GM18858 (cell line): ENCODE measurements around the gene CUX1.
"Not testable (repeated sequence)": the region's sequence is repeated elsewhere in the genome, so short reads cannot be mapped to it uniquely, and the experiment has no call there.

Source experiments
- ATAC-seq: cut with Tn5 transposase; IDR thresholded peaks from one replicate; pipeline ENCODE4 v1.9.1; 2021; ENCODE audit not compliant: unreplicated experiment

CUX1 gene

DNA sequence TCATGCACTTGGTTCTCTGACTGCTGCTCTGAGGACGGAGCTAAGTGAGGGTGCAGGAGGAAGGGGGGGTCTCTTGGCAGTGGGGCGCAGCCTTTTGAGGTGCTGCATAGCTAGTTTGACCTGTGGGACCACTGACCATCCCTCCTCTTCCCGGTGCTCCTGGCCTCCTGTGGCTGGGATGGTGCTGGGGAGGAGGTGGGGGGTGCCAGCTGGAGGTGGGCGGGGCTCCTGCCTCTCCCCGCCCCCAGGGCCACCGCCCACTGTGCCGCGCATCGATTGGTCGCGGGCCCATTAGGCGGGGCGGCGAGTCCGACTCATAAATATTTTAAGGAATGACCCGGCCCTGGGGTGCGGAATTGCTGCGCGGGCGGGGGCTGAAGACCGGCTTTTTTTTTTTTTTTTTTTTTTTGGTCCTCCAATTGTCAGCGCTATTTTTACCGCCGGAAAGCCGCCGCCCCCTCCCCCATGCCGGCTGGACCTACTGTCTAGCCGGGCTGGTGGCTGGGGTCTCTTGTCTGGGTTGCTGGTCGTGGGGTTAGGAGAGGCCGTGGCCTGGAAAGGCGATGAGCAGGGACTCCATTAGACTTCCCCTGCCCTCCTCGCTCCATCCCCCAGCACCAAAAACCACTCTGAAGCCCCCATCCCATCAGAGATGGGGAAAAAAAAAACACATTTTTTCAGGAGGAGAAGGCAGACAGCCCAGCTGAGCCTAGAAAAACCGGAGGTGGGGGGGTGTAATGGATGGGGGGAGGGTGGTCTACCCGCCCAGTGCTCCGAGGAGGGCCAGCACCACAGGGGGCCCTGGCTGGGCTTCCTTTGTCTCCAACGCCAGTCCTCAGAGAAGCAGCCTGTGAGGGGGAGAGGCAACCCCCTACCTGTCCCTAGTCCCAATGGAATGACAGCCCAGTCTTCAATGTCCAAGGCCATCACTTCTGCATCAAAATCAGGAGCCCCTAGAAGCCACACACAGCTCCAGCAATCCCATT is 475.7 kb downstream of the CUX1 start:
- no peak for ATAC-seq

DNA sequence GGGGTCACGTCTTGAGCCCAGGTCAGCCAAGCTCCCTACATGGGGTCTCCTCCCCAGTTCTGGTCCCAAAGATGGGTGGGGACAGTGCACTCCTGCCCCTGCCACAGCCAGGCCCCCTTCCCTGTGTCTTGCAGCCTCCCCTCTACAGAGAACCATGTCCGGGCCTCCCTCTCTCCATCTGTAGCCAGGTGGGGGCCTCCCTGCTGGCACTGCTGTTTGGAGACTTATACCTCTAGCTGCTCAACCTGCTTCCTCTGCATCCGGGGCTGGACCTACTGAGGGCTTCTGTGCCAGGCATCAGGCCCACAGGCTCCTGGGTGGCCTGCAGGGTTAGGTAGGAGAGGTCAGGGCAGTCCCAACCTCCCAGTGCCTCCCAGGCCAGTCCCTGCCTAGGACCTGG is 477.2 kb downstream of the CUX1 start:
- no peak for ATAC-seq

DNA sequence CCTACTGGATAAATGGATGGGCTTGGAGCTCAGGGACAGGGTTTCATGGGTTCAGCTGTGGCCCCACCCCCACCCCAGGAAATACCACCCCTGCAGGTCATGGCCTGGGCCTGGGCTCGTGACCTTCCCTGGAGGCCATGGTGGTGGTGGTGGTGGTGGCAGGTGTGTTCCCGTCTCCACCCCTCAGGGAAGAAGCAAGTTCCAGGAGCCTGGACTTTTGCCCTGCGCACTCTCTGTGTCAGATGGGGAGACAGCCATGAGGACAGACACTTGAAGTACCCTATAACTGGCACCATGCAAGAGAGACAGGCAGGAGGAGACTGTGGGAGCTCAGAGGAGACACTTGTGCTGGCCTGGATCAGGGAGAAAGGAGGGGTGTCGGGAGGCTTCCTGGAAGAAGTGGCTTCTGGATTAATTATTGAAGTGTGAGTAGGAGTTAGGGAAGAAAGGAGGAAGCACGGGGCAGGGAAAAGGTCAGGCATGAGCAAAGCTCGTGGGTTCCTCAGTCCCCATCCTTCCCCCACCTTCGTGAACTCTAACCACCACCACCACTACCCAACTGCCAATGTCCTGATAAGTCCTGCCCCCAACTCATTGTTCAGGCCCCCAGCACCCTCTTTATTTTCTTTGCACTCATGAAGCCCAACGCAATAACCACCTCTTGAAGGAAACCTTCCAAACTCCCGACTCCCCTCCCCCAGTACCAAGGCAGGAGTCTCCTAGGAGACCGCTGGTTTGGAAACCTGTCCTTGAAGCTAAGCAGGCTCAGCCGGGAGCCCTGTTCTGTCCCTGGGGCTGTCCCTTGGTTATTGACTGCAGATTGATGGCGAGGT is 478.1 kb downstream of the CUX1 start:
- ATAC-seq: no peak

DNA sequence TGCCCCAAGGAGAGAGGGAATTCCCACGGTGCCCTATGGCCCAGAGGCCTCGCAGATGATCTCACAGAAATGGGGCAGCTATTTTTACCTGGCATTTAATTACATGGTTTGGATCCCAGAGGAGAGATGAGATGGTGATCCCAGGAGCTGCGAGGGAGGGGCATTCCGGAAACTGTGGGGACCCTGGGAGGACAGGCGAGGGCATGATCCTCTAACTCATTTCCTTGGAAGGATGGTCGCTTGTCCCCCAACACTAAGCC is 478.7 kb downstream of the CUX1 start:
- no peak for ATAC-seq

DNA sequence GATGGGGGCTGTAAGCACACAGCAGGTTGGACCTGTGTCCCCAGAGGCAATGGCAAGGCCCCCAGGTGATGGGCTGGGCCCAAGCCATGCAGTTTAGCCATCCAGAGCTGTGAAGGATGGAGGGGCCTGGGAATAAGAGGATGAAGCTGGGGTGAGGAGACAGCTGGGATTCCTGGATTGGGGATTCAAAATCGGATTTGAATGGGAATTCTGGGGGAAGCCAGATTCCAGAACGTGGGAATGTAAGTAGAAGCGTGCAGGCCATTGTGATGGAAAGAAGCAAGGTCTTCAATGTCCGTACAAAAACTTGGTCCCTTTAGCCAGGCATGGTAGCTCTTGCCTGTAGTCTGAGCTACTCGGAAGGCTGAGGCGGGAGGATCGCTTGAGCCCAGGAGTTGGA is 479.1 kb downstream of the CUX1 start:
- ATAC-seq: no peak

DNA sequence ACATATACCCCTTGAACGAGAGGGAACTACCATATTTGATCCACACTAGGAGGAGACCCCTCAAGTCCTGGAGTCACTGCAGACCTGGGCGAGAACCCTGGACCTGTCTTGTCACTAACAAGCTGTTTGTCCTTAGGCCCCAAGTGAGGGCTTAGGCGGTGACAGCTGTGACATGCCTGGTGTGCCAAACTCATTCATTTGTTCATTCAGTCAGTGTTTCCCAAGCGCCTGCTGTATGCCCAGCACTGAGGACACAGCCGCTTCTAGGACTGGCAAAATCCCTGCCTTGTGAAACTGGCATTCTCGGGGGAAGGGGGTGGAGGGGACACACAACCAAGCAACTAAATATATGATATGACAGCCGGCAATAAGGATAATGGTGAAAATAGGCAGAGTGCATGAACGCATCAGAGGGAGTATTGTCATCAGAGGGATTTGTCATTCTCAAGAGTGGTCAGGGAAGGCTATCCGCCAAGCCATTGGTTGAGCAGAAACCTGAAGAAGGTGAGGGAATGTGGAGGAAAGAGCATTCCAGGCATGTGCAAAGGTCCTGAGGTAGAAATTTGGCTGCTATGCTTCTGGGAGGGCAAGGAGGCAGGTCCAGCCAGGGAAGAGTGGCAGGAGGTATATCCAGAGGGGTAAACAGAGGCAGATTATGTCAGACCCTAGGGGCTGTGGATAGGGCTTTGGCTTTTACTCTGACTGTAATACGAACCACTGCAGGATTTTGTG is 480.2 kb downstream of the CUX1 start:
- no peak for ATAC-seq

DNA sequence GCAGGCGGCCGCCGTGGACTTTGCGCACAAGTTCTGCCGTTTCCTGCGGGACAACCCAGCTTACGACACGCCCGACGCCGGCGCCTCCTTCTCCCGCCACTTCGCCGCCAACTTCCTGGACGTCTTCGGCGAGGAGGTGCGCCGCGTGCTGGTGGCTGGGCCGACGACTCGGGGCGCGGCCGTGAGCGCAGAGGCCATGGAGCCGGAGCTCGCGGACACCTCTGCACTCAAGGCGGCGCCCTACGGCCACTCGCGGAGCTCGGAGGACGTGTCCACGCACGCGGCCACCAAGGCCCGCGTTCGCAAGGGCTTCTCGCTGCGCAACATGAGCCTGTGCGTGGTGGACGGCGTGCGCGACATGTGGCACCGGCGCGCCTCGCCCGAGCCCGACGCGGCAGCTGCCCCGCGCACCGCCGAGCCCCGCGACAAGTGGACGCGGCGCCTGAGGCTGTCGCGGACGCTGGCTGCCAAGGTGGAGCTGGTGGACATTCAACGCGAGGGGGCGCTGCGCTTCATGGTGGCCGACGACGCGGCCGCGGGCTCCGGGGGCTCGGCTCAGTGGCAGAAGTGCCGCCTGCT is 483.3 kb downstream of the CUX1 start:
- no peak for ATAC-seq

DNA sequence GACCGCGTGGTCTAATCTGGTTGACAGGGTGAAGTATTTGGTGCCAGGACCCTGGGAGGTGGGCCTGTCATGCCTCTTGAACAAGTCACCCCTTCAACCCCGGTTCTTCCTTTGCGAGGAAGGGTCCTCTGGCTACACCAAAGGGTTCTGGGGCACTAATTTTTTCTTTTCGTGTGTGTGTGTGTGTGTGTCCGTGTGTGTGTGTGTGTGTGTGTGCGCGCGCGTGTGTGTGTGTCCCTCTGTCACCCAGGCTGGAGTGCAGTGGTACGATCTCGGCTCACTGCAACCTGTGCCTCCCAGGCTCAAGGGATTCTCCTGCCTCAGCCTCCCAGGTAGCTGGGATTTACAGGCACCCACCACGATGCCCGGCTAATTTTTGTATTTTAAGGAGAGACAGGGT is 483.9 kb downstream of the CUX1 start:
- ATAC-seq: not testable (repeated sequence)

DNA sequence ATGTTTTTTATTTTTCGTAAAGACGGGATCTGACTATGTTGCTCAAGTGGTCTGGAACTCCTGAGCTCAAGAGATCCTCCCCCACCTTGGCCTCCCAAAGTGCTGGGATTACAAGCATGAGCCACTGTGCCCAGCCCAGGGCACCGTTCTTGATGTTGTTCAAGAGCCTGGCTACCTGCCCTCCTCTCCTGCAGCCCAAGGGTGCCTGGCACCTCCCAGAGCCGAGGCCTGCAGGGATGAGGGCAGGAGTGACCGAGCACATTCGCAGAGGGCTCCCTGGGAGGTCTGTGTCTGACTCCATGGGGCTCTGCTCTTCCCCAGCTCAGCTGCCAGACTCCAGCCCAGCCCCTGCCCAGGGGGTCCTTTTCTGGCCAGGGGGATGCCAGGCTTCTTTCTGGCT is 484.6 kb downstream of the CUX1 start:
- no peak for ATAC-seq

DNA sequence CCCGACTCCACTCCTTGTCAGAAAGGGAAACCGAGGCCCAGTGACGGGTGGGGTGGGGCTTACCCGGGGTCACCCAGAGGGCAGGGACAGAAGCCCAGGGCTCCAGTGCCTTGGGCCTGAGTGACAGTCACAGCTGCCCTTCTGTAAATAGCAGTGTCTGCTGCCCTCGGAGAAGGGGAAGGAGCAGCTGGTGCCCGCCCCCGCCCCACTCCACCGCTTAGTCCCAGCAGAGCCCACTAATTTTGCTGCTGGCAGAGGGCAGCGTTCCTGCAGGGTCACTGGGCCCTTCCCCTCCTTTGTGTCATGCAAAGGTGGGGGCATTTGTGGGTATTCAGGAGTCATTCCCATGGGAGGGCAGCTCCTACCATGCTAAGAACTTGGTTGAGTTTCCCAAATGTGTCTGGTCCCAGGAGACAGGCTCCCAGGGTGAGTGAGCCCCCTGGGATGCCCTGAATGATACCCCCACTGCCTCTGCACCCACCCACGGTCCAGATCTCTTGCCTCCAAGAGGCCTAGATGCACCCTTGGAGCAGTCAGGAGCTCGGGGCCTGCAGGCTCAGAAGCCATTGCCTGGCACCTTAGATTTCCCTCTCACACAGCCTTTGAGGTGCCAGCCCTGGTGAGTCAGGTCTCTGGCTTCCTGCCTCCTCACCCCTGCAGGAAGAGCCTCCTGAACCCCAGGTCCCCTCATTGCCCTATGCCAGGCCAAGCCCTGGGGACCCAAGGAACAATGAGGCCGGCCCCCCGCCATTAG is 486.4 kb downstream of the CUX1 start:
- ATAC-seq: no peak

DNA sequence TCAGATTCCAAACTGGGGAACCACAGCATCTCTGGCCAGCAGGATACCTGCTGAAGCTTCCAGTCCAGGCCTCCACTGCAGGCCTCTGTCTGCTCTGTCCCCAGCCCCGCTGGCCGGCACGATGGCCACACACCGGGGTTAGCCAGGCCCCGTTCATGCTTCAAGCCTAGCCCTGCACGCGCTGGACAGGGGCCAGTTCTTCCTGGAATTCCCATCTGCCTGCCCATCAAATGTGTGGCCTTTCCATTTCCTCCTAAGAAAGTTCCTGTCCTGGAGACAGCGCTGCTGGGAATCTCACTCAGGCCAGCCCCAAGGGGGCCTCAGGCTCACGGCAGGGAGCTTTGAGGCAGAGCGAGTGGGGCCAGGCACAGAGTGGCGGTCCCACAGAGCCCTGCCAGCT is 487.2 kb downstream of the CUX1 start:
- no peak for ATAC-seq

DNA sequence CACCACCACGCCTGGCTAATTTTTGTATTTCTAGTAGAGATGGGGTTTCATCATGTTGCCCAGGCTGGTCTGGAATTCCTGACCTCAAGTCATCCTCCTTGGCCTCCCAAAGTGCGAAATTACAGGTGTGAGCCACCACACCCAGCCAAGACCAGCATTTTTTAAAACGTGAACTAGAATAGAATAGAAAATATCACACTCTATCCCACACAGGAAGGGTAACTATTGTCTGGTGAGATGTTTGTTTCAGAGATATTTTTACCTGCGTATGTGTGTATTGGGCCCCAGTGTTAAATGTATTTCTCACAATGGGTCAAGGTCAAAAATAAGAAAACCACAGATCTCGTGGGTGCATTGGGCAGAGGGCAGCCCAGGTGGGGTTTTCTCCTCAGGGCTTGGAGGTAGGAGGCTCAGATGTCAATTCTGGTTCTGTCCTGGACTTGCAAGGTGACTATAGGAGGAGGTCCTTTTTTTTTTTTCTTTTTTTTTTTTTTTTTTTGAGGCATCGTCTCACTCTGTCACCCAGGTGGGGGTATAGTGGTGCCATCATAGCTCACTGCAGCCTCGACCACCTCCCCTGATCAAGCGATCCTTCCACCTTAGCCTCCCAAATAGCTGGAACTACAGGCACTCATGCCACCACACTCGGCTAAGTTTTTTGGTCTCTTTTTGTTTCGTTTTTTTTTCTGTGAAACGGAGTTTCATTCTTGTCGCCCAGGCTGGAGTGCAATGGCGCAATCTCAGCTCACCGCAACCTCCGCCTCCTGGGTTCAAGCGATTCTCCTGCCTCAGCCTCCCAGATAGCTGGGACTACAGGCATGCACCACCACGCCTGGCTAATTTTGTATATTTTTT is 488.2 kb downstream of the CUX1 start:
- peak; percentile 44 for ATAC-seq

DNA sequence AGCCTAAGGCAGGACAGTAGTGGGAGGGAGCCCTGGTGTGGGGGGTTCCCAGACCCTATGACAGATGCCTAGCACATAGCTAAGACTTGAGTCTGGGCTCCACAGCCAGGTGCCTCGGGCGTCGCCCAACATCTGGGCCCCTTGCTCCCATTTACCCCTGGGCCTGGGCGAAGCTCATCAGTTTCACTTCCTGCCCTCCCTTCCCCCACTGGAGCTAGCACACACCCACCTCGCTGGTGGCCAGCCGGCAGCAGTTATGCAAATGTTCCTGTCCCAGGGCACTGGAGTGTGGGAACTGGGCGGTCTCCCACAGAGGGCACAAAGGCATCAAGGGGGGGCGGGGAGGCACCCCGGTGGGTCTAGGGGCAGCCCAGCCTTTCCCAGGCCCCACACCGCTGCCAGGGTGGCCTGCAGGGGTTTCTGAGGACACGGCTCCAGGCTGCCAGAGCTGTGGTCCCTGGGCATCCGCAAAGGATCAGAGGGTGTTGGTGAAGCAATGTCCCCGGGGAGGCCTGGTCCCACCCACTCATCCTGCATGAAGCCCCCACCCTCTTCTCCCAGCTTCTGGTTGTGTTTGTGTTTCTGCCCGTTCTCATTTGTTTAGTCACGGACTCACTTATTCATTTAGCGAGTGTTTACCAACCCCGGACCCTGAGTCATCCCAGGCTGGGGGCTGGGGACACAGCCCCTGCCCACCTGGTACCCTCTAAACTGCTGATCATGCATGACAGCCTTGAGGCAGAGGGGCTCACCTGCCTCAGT is 489.7 kb downstream of the CUX1 start:
- ATAC-seq: peak; percentile 55

DNA sequence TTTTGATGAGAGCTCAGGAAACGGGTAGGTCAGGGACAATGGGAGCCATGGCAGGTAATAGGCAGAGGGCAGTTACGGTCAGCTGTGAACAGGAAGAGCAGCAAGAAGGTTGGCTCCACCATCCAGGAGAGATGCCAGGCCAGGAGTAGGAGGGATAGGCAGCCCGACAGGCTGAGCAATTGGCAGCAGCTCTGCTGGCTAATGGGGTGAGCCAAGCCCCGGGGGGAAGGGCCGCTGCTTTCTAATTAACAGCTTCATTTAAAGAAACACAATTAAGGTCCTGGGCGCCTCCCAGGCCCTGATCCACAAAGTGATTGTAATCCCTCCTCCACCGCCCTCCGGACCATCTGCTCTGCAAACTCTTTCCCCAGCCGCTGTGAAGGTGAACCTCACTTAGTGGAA is 493.0 kb downstream of the CUX1 start:
- ATAC-seq: no peak

DNA sequence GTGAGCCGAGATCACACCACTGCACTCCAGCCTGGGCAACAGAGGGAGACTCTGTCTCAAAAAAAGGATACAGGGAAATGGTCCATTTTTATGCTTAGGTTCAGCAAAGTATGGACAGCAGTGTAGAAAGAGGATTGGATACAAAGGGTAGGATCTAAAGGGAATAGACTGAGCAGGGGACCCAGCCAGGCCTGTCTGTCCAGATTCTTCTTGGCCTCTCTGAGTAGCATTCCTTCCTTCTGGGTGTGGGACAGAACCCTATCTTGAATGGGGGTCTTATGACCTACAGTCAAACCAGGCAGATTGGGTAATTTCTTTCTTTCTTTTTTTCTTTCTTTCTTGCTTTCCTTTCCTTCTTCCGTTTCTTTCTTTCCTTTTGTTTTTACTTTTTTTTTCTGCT is 494.9 kb downstream of the CUX1 start:
- no peak for ATAC-seq

DNA sequence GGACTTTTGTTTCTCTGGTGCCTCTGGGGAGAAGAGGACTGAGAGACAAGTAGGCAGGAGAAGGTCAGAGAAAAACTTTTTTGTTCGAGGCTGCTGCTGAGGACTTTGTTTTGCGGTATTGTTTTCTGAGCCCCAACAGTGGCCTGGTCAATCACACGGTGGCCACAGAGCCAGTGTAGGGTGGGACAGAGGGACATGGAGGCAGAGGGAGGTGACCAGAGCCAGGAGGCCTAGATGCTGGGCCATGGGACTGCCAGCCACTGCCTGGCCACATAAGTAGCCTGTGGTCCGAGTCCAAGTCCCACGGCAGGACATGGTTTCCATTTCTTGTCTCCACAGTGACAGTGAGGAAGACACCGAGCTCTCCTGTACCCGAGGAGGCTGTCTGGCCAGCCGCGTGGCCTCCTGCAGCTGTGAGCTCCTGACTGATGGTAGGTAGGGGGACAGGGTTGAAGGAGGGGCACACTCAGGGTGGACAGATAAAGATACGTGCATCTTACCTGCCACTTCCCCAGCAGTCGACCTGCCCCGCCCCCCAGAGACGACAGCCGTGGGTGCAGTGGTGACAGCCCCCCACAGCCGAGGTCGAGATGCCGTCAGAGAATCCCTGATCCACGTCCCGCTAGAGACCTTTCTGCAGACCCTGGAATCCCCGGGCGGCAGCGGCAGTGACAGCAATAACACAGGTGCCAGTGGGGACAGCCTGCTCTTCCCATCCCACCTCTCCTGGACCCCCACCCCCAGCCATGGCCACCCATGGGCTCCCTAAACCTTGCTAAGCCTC is 496.8 kb downstream of the CUX1 start:
- no peak for ATAC-seq

DNA sequence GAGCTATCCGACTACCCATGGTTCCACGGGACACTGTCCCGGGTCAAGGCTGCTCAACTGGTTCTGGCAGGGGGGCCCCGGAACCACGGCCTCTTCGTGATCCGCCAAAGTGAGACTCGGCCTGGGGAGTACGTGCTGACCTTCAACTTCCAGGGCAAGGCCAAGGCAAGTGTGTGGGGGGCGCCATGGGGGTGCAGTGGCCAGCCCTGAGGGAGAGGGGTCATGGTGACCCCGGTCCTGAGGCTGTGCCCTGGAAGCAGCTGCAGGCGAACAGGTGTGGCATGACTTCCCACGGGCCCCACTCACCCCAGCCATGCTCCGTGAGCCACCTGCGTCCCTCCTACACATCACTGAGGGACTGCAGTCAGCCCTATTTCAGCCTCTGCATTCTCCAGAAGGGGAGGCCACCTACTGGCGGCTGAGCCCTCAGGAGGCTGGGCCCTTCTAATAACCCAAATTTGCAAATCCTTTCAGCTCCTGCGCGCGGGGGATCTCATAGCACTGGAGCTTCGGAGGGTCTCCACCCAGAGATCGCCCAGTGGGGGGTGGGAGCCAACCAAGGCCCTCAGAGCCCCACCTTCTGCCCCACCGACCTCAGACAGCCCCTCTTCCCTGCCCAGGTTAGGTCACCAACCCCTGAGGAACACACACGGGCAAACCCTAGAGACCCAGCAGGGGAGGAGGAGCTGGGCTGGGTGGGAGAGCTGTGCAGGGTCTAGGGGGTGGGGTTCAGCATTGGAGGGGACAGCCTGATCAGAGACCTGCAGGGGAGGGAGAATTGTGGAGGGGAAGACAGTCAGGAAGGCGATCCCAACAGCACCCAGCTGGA is 500.0 kb downstream of the CUX1 start:
- no peak for ATAC-seq
